ENCODE results near the gene VTI1A.

DNA sequence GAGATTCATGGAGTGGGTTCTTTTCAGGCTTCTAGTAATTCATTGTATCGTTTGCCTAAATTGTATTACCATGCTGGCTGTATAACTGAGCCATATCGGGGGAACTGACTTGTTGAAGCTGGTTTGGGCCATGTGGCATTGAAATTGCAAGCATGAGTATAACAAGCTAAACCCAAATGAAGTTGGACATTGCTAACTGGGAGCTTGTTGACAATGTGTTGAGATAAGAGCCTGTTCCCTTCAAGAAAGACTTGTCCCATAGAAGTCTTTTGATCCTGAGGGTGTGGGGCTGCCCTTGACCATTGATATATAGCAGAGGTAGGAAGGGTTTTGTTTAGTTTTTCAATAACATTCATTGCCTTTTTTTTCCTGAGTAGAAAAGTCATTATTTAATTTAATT lies 156.0 kb downstream of the VTI1A start:
- TF ChIP-seq POLR2A (IDR thresholded peaks at IDR 0.05; ENCODE audit: low read length) (no peak), GATA1 (IDR thresholded peaks at IDR 0.05; ENCODE audit: low read depth, low read length) (no peak)

All from erythroblast (primary cell).